HepG2 (cell line): Measurements from ENCODE around the gene CCDC91. TPM values are rescaled to one million over a fixed set of nuclear protein-coding genes. Genes with fewer than 3 reads are reported as not detected.
A peak's percentile ranks its signal among the peaks of the same experiment; 100 is the strongest.

ENCODE experiments used
- CCAR2 ChIP-seq: fragments of 200-400 bp; formaldehyde crosslinking; optimal IDR thresholded peaks from 2 replicates; pipeline ENCODE3; 2018; ENCODE audit warnings: low read depth, mild to moderate bottlenecking, low read length, moderate library complexity
- CREB1 ChIP-seq, 2 experiments: fragments of 450-650 bp in 1 of 2; IDR thresholded peaks; 2 replicates each; pipeline ENCODE4 v1.6.1; 2016 to 2017; ENCODE audit warnings: control low read depth in 1 of 2, mild to moderate bottlenecking in 1 of 2, missing compliant biosample characterization in 1 of 2, missing genetic modification characterization in 1 of 2
- EP300 ChIP-seq, 3 experiments: sonication (generic) in 1 of 3; formaldehyde crosslinking in 1 of 3; IDR thresholded peaks; 2 replicates each; pipeline versions ENCODE4 v1.5.1 to v1.6.1; 2011 to 2020; ENCODE audit warnings: low read depth in 2 of 3, low read length in 2 of 3, borderline replicate concordance in 1 of 3, improper control_type of control experiment in 1 of 3, mild to moderate bottlenecking in 1 of 3, missing genetic modification reagents in 1 of 3, moderate library complexity in 1 of 3
- FOXA1 ChIP-seq, 2 experiments: fragments of 450-650 bp in 1 of 2; sonication (generic) in 1 of 2; formaldehyde crosslinking in 1 of 2; IDR thresholded peaks; 2 replicates each; pipeline versions ENCODE4 v1.4.0 to v1.6.1; 2016 to 2020; ENCODE audit warnings: missing genetic modification reagents in 1 of 2
- FOXA3 ChIP-seq: IDR thresholded peaks from 2 replicates; pipeline ENCODE4 v1.6.1; 2016; ENCODE audit warnings: missing genetic modification reagents, missing compliant biosample characterization
- FOXJ3 ChIP-seq: sonication (generic); formaldehyde crosslinking; IDR thresholded peaks from 2 replicates; pipeline ENCODE4 v1.4.0; 2020; ENCODE audit warnings: missing genetic modification reagents, mild to moderate bottlenecking, borderline replicate concordance
- GATAD2A ChIP-seq: IDR thresholded peaks from 2 replicates; pipeline ENCODE4 v1.6.1; 2016
- HHEX ChIP-seq: IDR thresholded peaks from 2 replicates; pipeline ENCODE4 v1.6.1; 2016; ENCODE audit warnings: control low read depth
- MED1 ChIP-seq: sonication (generic); formaldehyde crosslinking; IDR thresholded peaks from 2 replicates; pipeline ENCODE4 v1.4.0; 2020; ENCODE audit warnings: missing genetic modification reagents
- NAIF1 ChIP-seq: sonication (generic); formaldehyde crosslinking; IDR thresholded peaks from 2 replicates; pipeline ENCODE4 v1.5.0; 2020; ENCODE audit warnings: mild to moderate bottlenecking, missing genetic modification reagents, borderline replicate concordance
- NCOR1 ChIP-seq: fragments of 200-600 bp; sonication (generic); IDR thresholded peaks from 2 replicates; pipeline ENCODE4 v1.7.0; 2017; ENCODE audit warnings: antibody characterized with exemption, low read length, borderline replicate concordance
- NFE2 ChIP-seq: sonication (generic); formaldehyde crosslinking; IDR thresholded peaks from 2 replicates; pipeline ENCODE4 v1.4.0; 2020; ENCODE audit warnings: missing genetic modification reagents
- SKI ChIP-seq: fragments of 450-650 bp; IDR thresholded peaks from one replicate; pipeline ENCODE4 v1.6.1; 2018; ENCODE audit warnings: mild to moderate bottlenecking; ENCODE audit not compliant: partially characterized antibody
- SP5 ChIP-seq: IDR thresholded peaks from 2 replicates; pipeline ENCODE4 v1.6.1; 2016; ENCODE audit warnings: low read depth, borderline replicate concordance
- TARDBP ChIP-seq: sonication (generic); formaldehyde crosslinking; IDR thresholded peaks from 2 replicates; pipeline ENCODE4 v1.8.0; 2022; ENCODE audit warnings: mild to moderate bottlenecking, missing genetic modification reagents
- TCF7 ChIP-seq: sonication (generic); IDR thresholded peaks from 2 replicates; pipeline ENCODE4 v1.6.1; 2016; ENCODE audit warnings: antibody characterized with exemption, low read depth
- THAP11 ChIP-seq: IDR thresholded peaks from 2 replicates; pipeline ENCODE4 v1.6.1; 2016; ENCODE audit warnings: missing biosample characterization, missing genetic modification reagents
- ZBTB7B ChIP-seq: sonication (generic); formaldehyde crosslinking; IDR thresholded peaks from 2 replicates; pipeline ENCODE4 v1.4.0; 2020; ENCODE audit warnings: missing genetic modification reagents
- ZMYM4 ChIP-seq: sonication (generic); formaldehyde crosslinking; IDR thresholded peaks from 2 replicates; pipeline ENCODE4 v1.8.1; 2023; ENCODE audit warnings: mild to moderate bottlenecking, missing genetic modification reagents
- ZNF121 ChIP-seq: sonication (generic); formaldehyde crosslinking; IDR thresholded peaks from 2 replicates; pipeline ENCODE4 v1.5.0; 2020; ENCODE audit warnings: mild to moderate bottlenecking, missing genetic modification reagents
- ZNF274 ChIP-seq: sonication (generic); formaldehyde crosslinking; IDR thresholded peaks from 2 replicates; pipeline ENCODE4 v1.5.1; 2020; ENCODE audit warnings: mild to moderate bottlenecking, missing genetic modification reagents
- ZNF562 ChIP-seq: sonication (generic); formaldehyde crosslinking; IDR thresholded peaks from 2 replicates; pipeline ENCODE4 v1.8.0; 2022; ENCODE audit warnings: missing genetic modification reagents, borderline replicate concordance
- ZNF841 ChIP-seq: sonication (generic); formaldehyde crosslinking; IDR thresholded peaks from 2 replicates; pipeline ENCODE4 v1.8.1; 2023; ENCODE audit warnings: missing genetic modification reagents, borderline replicate concordance
- polyA plus RNA-seq, 8 experiments: library from polyadenylated mRNA; depleted of rRNA in 3 of 8; stranded (reverse) in 7 of 8; unstranded in 1 of 8; fragments of >200 nt; fragmentation: Illumina TruSeq in 4 of 8; extraction: Trizol in 4 of 8; gene quantifications; 2 replicates each; pipeline versions ENCODE4 v1.2.1 to v1.2.3, GENCODE V29; 2011 to 2016; ENCODE audit warnings: low read depth in 4 of 8, missing spikeins in 1 of 8, mixed read lengths in 1 of 8; ENCODE audit not compliant: insufficient read depth in 1 of 8
- total RNA-seq, 5 experiments: library from RNA; depleted of rRNA; stranded (reverse); fragments of >200 nt; fragmentation: Illumina TruSeq; extraction: Trizol; gene quantifications; 2 replicates each; pipeline ENCODE4 v1.2.3, GENCODE V29; 2016; ENCODE audit warnings: low read depth in 1 of 5
- TF ChIP-seq, protein P1 (sequence below): sonication (generic); formaldehyde crosslinking; IDR thresholded peaks from 2 replicates; pipeline ENCODE4 v1.5.0; 2020; ENCODE audit warnings: missing genetic modification reagents
- TF ChIP-seq, protein P2 (sequence below): IDR thresholded peaks from 2 replicates; pipeline ENCODE4 v1.6.1; 2012; ENCODE audit warnings: low read depth, low read length, improper control_type of control experiment
- TF ChIP-seq, protein P3 (sequence below): IDR thresholded peaks from 2 replicates; pipeline ENCODE4 v1.6.1; 2018; ENCODE audit warnings: missing genetic modification reagents

Gene CCDC91
- total and polyA plus RNA-seq, 2 of the 13 experiments (the other 11 are each of a cell fraction or from before 2014, with no cell fraction given): 9.8 to 15.8 TPM

DNA sequence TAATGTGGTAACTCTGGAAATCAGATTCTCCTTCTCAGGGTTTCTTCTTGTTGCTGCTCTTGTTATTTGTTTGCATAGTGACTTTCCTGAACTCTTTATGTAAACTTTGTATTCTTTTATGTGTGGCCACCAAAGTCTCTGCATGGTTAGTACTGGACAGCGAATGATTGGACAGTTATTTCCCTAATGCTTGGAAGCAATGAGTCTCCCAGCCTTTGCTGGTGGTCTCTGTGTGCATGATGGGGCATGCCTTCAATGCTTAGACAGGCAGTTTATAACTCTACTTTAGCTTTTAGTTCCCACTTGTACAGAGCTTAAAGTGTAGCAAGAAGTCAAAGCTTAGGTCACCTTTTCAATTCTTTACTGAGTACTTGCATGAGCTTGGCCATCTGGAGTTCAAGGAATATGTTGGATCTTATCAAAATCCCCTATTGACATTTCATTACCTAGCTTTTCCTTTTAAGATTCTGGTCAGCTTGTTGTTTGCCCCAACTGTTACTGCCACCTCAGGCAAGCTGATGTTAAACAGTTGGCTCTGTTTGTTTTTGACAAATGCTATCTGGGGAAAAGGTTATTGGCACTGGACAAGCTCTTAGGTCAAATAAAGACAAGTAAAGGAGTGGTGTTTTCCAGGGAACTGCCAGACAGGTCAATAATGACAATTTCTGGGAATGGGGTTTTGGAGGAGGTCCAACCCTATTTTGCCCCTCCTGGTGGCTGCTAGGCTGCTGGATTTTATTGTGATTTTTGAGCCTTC, 12.3 kb downstream of the CCDC91 start (continued):
- TF ChIP-seq EP300 (IDR thresholded peaks at IDR 0.05; ENCODE audit: low read depth in 2 of 2, low read length in 2 of 2): 0 out of 4 replicates have a peak, but pooled peaks of 1 of the 2 experiments have one; percentile 49
- no peak for TF ChIP-seq EP300 (CRISPR knock-in tag; IDR thresholded peaks at IDR 0.05; ENCODE audit: borderline replicate concordance)
- TF ChIP-seq SP5: no peak
- TF ChIP-seq CREB1 (IDR thresholded peaks at IDR 0.05): no peak
- peak; percentile 8; the same call in 1 of the 2 replicates for TF ChIP-seq CREB1 (CRISPR knock-in tag; IDR thresholded peaks at IDR 0.05)
- TF ChIP-seq TCF7: 0 out of 2 replicates have a peak, but pooled peaks have one; percentile 8
- no peak for TF ChIP-seq NFE2
- peak; percentile 57 for TF ChIP-seq ZMYM4 (CRISPR knock-in tag)
- TF ChIP-seq NCOR1: peak; percentile 44; the same call in 1 of the 2 replicates
- TF ChIP-seq TARDBP (CRISPR knock-in tag): 0 out of 2 replicates have a peak, but pooled peaks have one; percentile 24
- no peak for TF ChIP-seq FOXJ3
- TF ChIP-seq ZBTB7B (CRISPR knock-in tag): no peak
- TF ChIP-seq, protein P1, sequence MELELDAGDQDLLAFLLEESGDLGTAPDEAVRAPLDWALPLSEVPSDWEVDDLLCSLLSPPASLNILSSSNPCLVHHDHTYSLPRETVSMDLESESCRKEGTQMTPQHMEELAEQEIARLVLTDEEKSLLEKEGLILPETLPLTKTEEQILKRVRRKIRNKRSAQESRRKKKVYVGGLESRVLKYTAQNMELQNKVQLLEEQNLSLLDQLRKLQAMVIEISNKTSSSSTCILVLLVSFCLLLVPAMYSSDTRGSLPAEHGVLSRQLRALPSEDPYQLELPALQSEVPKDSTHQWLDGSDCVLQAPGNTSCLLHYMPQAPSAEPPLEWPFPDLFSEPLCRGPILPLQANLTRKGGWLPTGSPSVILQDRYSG: no peak
- TF ChIP-seq, protein P2, sequence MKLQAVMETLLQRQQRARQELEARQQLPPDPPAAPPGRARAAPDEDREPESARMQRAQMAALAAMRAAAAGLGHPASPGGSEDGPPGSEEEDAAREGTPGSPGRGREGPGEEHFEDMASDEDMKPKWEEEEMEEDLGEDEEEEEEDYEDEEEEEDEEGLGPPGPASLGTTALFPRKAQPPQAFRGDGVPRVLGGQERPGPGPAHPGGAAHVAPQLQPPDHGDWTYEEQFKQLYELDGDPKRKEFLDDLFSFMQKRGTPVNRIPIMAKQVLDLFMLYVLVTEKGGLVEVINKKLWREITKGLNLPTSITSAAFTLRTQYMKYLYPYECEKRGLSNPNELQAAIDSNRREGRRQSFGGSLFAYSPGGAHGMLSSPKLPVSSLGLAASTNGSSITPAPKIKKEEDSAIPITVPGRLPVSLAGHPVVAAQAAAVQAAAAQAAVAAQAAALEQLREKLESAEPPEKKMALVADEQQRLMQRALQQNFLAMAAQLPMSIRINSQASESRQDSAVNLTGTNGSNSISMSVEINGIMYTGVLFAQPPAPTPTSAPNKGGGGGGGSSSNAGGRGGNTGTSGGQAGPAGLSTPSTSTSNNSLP: no peak
- TF ChIP-seq ZNF841 (CRISPR knock-in tag): no peak
- TF ChIP-seq GATAD2A: peak; percentile 55
- TF ChIP-seq MED1: peak; percentile 32; the same call in 1 of the 2 replicates
- 0 out of 2 replicates have a peak, but pooled peaks have one; percentile 22 for TF ChIP-seq THAP11 (CRISPR knock-in tag)
- no peak for TF ChIP-seq CCAR2
- no peak for TF ChIP-seq NAIF1 (CRISPR knock-in tag)
- no peak for TF ChIP-seq FOXA1 (IDR thresholded peaks at IDR 0.05)
- TF ChIP-seq FOXA1 (CRISPR knock-in tag; IDR thresholded peaks at IDR 0.05): peak; percentile 67; the same call in 1 of the 2 replicates
- TF ChIP-seq, protein P3, sequence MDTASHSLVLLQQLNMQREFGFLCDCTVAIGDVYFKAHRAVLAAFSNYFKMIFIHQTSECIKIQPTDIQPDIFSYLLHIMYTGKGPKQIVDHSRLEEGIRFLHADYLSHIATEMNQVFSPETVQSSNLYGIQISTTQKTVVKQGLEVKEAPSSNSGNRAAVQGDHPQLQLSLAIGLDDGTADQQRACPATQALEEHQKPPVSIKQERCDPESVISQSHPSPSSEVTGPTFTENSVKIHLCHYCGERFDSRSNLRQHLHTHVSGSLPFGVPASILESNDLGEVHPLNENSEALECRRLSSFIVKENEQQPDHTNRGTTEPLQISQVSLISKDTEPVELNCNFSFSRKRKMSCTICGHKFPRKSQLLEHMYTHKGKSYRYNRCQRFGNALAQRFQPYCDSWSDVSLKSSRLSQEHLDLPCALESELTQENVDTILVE (CRISPR knock-in tag): no peak
- TF ChIP-seq SKI: peak; percentile 91
- no peak for TF ChIP-seq ZNF121 (CRISPR knock-in tag)
- TF ChIP-seq ZNF274 (CRISPR knock-in tag): no peak
- no peak for TF ChIP-seq ZNF562 (CRISPR knock-in tag)
- peak; percentile 59 for TF ChIP-seq FOXA3 (CRISPR knock-in tag)
- peak; percentile 86 for TF ChIP-seq HHEX (CRISPR knock-in tag)
